Neural crest cell (in vitro differentiated cells): ENCODE measurements around the gene TMEM196. TPM values are rescaled to one million over a fixed set of nuclear protein-coding genes. Genes with fewer than 3 reads are reported as not detected.

Source experiments
- DNase-seq: peaks from one replicate; pipeline ENCODE4 v3.0.0; 2021; ENCODE audit warnings: low read depth, mixed read lengths, low spot score
- H3K27ac Mint-ChIP-seq: one replicate; pipeline ENCODE4 v1.8.0; 2021; ENCODE audit warnings: mild to moderate bottlenecking, mixed read lengths; ENCODE audit not compliant: unreplicated experiment
- H3K27me3 Mint-ChIP-seq: 2 replicates; pipeline ENCODE4 v1.8.0; 2021; ENCODE audit warnings: low read depth, mild to moderate bottlenecking, mixed read lengths
- H3K36me3 Mint-ChIP-seq: 2 replicates; pipeline ENCODE4 v1.8.0; 2021; ENCODE audit warnings: low read depth, mild to moderate bottlenecking, mixed read lengths
- H3K4me1 Mint-ChIP-seq: 2 replicates; pipeline ENCODE4 v1.8.0; 2021; ENCODE audit warnings: mixed read lengths
- H3K4me3 Mint-ChIP-seq: one replicate; pipeline ENCODE4 v1.8.0; 2021; ENCODE audit warnings: mild to moderate bottlenecking, mixed read lengths
- H3K9me3 Mint-ChIP-seq: 2 replicates; pipeline ENCODE4 v1.8.0; 2021; ENCODE audit warnings: mixed read lengths
- CTCF ChIP-seq: fragments of 200-600 bp; sonication (generic); conservative IDR thresholded peaks from 2 replicates; pipeline ENCODE4 v1.5.0; 2021; ENCODE audit warnings: antibody characterized with exemption, mild to moderate bottlenecking
- microRNA-seq: library from miRNA; unstranded; fragments of <30 nt; microRNA quantifications from one replicate; pipeline ENCODE4, GENCODE V29; 2020
- total RNA-seq: library from RNA; stranded (reverse); gene quantifications from 2 replicates; pipeline ENCODE4 v1.2.1, GENCODE V29; 2021

The TMEM196 gene
- total RNA-seq, 1 donor from 2014 or later = 0.65 TPM

- H3K9me3 Mint-ChIP-seq = no peaks in the 10 kb centered on the region
- peaks cover 4% of the 10 kb centered on the region for H3K4me1 Mint-ChIP-seq
- H3K36me3 Mint-ChIP-seq = no peaks in the 10 kb centered on the region
- no peak for TF ChIP-seq CTCF
- DNase-seq = no peak
- H3K27ac Mint-ChIP-seq = no peak overlapping the region
- no peaks in the 10 kb centered on the region for H3K27me3 Mint-ChIP-seq
- H3K4me3 Mint-ChIP-seq = no peak overlapping the region
These were observed 96.2 kb downstream of the TMEM196 start for GRCh38 chr7:19677180-19677579.

- no peak for DNase-seq
- Mint-ChIP-seq H3K9me3 (no peaks in the 10 kb centered on the region), H3K27me3 (no peaks in the 10 kb centered on the region), H3K27ac (no peak overlapping the region), H3K4me1 (no peaks in the 10 kb centered on the region), H3K36me3 (no peaks in the 10 kb centered on the region), H3K4me3 (no peak overlapping the region)
- TF ChIP-seq CTCF = no peak
These were observed 97.6 kb downstream of the TMEM196 start for GRCh38 chr7:19675816-19676215.

- Mint-ChIP-seq H3K27ac (no peak overlapping the region), H3K9me3 (no peaks in the 10 kb centered on the region), H3K27me3 (no peaks in the 10 kb centered on the region), H3K4me3 (no peak overlapping the region), H3K36me3 (no peaks in the 10 kb centered on the region), H3K4me1 (no peaks in the 10 kb centered on the region)
- DNase-seq = no peak
- TF ChIP-seq CTCF = no peak
These were observed 99.0 kb downstream of the TMEM196 start for GRCh38 chr7:19674266-19674960.

GRCh38 chr7:19670806-19671205 lies 102.6 kb downstream of the TMEM196 start:
- Mint-ChIP-seq H3K4me3 (no peak overlapping the region), H3K4me1 (no peaks in the 10 kb centered on the region), H3K9me3 (no peaks in the 10 kb centered on the region), H3K36me3 (no peaks in the 10 kb centered on the region), H3K27ac (no peak overlapping the region), H3K27me3 (peaks cover 17% of the 10 kb centered on the region)
- TF ChIP-seq CTCF = no peak
- DNase-seq = no peak

Small RNA genes lying within 50 kb of the gene (microRNA-seq; reads per million reads assigned to microRNA genes)
- not detected for gene MIR3146

Other genes starting within 250 kb of the TMEM196 start
- 16.3 and 17.9 TPM in 2 replicates for gene POLR1F, start 64.6 kb downstream of the TMEM196 start, total RNA-seq